OCI-LY3 (cell line): Measurements from ENCODE around the gene IAH1.

Experiments
- CTCF ChIP-seq: fragments of 200-600, 300-600 bp; sonication (generic); IDR thresholded peaks from 2 replicates; pipeline ENCODE4 v1.5.1; 2014; ENCODE audit warnings: antibody characterized with exemption, low read length, low read depth
- EZH2phosphoT487 ChIP-seq: fragments of 200-600 bp; shearing (Covaris generic); IDR thresholded peaks from 2 replicates; pipeline ENCODE4 v1.6.1; 2018; ENCODE audit warnings: antibody characterized with exemption, mixed run types, low read depth

DNA sequence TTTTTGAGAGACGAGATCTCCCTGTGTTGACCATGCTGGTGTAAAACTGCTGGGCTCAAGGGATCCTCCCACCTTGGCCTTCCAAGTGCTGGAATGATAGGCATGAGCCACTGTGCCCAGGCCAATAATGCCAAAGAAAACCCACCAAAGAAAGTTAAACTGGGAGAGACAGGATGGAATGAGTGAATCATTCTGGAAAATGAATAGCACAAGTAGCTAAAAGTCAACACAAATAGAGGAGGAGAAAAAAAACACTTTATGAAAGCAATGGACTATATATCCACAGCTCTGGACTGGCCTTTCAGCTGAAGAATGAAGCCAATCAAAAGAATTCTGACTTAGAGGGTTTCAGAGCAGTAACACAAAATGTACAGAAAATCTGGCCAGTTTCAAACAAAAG is 23.9 kb downstream of the IAH1 start:
- TF ChIP-seq CTCF, result no peak
- no peak for TF ChIP-seq EZH2phosphoT487
